HEK293T (cell line): ENCODE measurements around the gene LPAR3.

ENCODE experiments used
- CTCF ChIA-PET: fragments of 350-600 bp; formaldehyde crosslinking; extraction: SDS; loops from one replicate; lab custom pipeline; 2021; ENCODE audit warnings: antibody characterized with exemption, inconsistent platforms; lab: Yijun Ruan, JAX
- POLR2A ChIA-PET: fragments of 350-600 bp; formaldehyde crosslinking; extraction: SDS; loops from one replicate; lab custom pipeline; 2020; ENCODE audit warnings: antibody characterized with exemption, inconsistent platforms; lab: Yijun Ruan, JAX
- DNase-seq: peaks from one replicate; pipeline ENCODE4 v3.0.0; 2012; ENCODE audit warnings: mixed read lengths; ENCODE audit errors: extremely low spot score
- ARNT ChIP-seq: fragments of 450-650 bp; IDR thresholded peaks from 2 replicates; pipeline ENCODE4 v1.6.1; 2017; ENCODE audit warnings: mild to moderate bottlenecking
- BHLHE40 ChIP-seq: fragments of 450-650 bp; IDR thresholded peaks from 2 replicates; pipeline ENCODE4 v1.6.1; 2016; ENCODE audit warnings: mild to moderate bottlenecking, moderate library complexity, borderline replicate concordance
- CTBP1 ChIP-seq: fragments of 450-650 bp; IDR thresholded peaks from 2 replicates; pipeline ENCODE4 v1.6.1; 2016; ENCODE audit warnings: borderline replicate concordance
- ELF4 ChIP-seq: fragments of 450-650 bp; IDR thresholded peaks from 2 replicates; pipeline ENCODE4 v1.6.1; 2017; ENCODE audit warnings: antibody characterized with exemption
- FOXA1 ChIP-seq: fragments of 450-650 bp; IDR thresholded peaks from 2 replicates; pipeline ENCODE4 v1.6.1; 2016; ENCODE audit warnings: mild to moderate bottlenecking
- FOXK2 ChIP-seq: fragments of 450-650 bp; IDR thresholded peaks from 2 replicates; pipeline ENCODE4 v1.6.1; 2016; ENCODE audit warnings: mild to moderate bottlenecking
- FOXM1 ChIP-seq: fragments of 450-650 bp; IDR thresholded peaks from 2 replicates; pipeline ENCODE4 v1.6.1; 2017; ENCODE audit warnings: mild to moderate bottlenecking, borderline replicate concordance
- HDGF ChIP-seq: fragments of 450-650 bp; IDR thresholded peaks from 2 replicates; pipeline ENCODE4 v1.6.1; 2017; ENCODE audit warnings: antibody characterized with exemption, borderline replicate concordance
- L3MBTL2 ChIP-seq: fragments of 450-650 bp; conservative IDR thresholded peaks from 2 replicates; pipeline ENCODE4 v1.6.1; 2016; ENCODE audit warnings: mild to moderate bottlenecking
- LEF1 ChIP-seq: fragments of 450-650 bp; IDR thresholded peaks from 2 replicates; pipeline ENCODE4 v1.6.1; 2017; ENCODE audit warnings: mild to moderate bottlenecking, borderline replicate concordance
- NFRKB ChIP-seq: fragments of 450-650 bp; IDR thresholded peaks from 2 replicates; pipeline ENCODE4 v1.6.1; 2016; ENCODE audit warnings: mild to moderate bottlenecking, moderate library complexity
- SP1 ChIP-seq: fragments of 450-650 bp; IDR thresholded peaks from 2 replicates; pipeline ENCODE4 v1.6.1; 2017
- SUZ12 ChIP-seq: fragments of 450-650 bp; IDR thresholded peaks from 2 replicates; pipeline ENCODE4 v1.6.1; 2016; ENCODE audit warnings: mild to moderate bottlenecking
- TARDBP ChIP-seq: fragments of 450-650 bp; IDR thresholded peaks from 2 replicates; pipeline ENCODE4 v1.6.1; 2016
- ZNF384 ChIP-seq: fragments of 450-650 bp; IDR thresholded peaks from 2 replicates; pipeline ENCODE4 v1.6.1; 2016
- TF ChIP-seq, protein P1 (sequence below): fragments of 450-650 bp; IDR thresholded peaks from 2 replicates; pipeline ENCODE4 v1.6.1; 2016

Gene LPAR3

DNA sequence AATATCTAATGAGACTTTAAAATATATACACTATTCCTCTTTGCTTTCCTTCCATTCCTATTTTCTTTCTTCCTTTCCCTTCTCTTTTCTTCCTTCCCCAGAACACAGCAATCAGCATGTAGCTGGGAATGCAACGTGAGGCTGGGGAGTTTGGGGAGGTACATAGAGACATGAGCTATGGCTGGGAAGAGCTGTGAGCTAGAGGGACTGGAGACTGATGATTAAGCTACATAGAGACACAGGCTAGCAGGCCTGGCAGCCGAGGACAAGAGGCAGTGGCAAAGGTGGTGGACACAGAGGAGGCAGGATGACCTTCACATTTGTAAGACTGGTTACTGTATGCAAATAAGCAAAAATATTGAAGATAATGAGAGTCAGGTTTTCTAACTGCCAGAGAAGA lies 7.5 kb downstream of the LPAR3 start:
- CTCF ChIA-PET = no interaction called here
- DNase-seq = no peak
- POLR2A ChIA-PET = no interaction called here
- TF ChIP-seq HDGF (no peak), LEF1 (no peak), SP1 (no peak), BHLHE40 (no peak)

DNA sequence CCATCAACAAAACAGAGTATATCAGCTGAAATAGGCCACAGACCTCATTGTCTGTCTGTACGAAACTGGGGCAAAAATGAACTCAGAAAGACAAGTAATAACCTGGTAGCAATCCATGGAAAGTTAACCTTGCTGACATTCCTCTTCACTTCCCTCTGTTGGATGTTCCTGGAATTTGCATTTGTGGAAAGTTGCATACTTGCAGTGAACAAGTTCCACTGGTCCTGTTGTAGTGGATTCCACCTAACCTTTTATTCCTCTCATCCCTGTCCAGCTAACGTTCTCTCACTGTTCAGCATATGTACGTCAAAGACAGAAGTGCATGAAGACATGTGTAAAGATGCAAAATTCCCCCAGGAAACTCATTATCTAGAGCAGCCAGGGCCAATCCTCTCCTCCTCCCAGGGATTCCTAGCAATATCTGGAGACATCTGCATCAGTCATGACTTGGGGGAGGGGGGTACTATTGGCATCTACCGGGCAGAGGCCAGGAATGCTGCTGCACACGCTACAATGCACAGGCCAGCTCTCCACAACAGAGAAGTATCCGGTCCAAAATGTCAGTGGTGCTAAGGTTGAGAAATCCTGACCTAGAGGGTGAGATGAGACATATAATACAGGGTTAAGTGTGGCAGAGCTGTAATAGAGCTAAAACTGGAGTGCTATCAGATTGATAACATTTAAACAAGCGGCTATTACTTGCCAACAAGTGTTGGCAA lies 8.2 kb downstream of the LPAR3 start:
- CTCF ChIA-PET = interaction anchor here (0.7 kb wide), 1 partner anchor 292 kb away, joined by 4 read pairs; no protein-coding TSS in a partner anchor

DNA sequence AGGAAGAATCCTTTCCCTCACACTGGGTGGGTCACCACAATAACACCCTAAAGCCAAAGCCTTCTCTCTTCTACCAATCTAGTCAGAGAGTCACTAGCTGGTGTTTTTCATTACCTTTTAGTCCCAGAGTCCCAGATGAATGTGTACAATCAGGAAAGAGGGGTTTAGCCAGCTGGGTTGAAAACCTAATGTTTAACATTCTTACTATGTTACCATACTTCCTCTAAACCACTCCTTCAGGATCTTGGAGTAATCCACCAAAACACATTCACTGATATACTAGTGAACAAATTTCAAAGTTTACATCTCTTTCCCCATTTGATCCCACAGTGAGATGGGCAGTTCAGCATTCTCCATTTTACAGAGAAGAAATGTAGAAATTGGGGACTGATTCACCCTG lies 9.7 kb downstream of the LPAR3 start:
- no peak for DNase-seq
- POLR2A ChIA-PET = no interaction called here
- CTCF ChIA-PET = no interaction called here
- TF ChIP-seq SUZ12 = no peak
- TF ChIP-seq ARNT = no peak
- TF ChIP-seq NFRKB = no peak

More for the DNA sequence above, 8.2 kb downstream of the LPAR3 start:
- TF ChIP-seq SP1 = no peak
- TF ChIP-seq CTBP1 = no peak
- TF ChIP-seq FOXM1 = no peak
- TF ChIP-seq LEF1 = no peak
- no peak for TF ChIP-seq FOXK2
- no peak for TF ChIP-seq BHLHE40
- no peak for TF ChIP-seq NFRKB
- TF ChIP-seq ZNF384 = no peak
- TF ChIP-seq FOXA1 = no peak
- no peak for TF ChIP-seq ARNT
- TF ChIP-seq ELF4 = no peak
- TF ChIP-seq L3MBTL2 = no peak
- no peak for TF ChIP-seq HDGF
- TF ChIP-seq, protein P1, sequence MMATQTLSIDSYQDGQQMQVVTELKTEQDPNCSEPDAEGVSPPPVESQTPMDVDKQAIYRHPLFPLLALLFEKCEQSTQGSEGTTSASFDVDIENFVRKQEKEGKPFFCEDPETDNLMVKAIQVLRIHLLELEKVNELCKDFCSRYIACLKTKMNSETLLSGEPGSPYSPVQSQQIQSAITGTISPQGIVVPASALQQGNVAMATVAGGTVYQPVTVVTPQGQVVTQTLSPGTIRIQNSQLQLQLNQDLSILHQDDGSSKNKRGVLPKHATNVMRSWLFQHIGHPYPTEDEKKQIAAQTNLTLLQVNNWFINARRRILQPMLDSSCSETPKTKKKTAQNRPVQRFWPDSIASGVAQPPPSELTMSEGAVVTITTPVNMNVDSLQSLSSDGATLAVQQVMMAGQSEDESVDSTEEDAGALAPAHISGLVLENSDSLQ = no peak
- no peak for TF ChIP-seq SUZ12
- no peak for DNase-seq
- POLR2A ChIA-PET = no interaction called here

DNA sequence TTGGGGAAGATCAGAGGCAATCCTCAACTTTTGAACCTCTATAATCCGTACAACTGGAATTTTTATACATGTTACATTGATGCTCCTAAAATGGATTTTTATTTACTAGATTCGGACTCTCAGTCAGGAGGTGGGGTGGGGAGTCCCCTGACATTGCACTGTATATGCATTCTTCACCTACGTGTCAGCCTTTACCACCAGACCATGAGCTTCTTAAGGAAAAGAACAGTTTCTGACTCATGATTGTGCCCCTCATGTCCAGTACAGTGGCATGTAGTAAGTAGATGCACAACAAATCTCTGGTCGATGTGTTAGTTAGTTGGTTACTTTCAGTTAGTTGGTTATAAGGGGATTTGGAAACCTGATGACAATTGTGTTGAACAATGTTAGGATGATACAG lies 15.4 kb downstream of the LPAR3 start:
- TF ChIP-seq FOXK2 (no peak), ZNF384 (no peak), ELF4 (no peak), ARNT (no peak), NFRKB (no peak), SUZ12 (no peak), CTBP1 (no peak), TARDBP (no peak), LEF1 (no peak), BHLHE40 (no peak), FOXM1 (no peak), HDGF (no peak), FOXA1 (no peak), L3MBTL2 (no peak), SP1 (no peak)
- TF ChIP-seq, protein P1 = no peak
- ChIA-PET CTCF (interaction anchor here (0.7 to 1.0 kb wide), 2 partner anchors 95 to 466 kb away, joined by 3 to 4 read pairs; no protein-coding TSS in a partner anchor), POLR2A (no interaction called here)
- no peak for DNase-seq

DNA sequence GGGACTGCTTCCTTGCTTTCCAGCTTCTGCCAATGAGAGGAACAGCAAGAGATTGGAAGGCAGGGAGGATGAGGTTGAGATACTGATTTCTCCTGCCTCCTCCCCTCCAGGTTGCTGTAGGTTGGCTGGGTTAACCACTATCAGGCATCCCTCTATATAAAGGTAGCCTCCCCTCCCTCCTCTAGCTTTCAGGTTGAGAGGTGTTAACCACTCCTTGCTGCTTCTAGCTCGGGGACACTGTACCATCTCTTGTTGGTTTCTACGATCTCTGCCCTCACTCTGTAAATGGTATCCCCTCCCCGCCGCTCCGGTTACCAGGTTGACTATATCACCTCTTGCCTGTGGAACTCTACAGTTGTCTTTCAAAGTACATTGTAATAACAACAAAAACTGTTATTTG lies 16.7 kb downstream of the LPAR3 start:
- CTCF ChIA-PET = no interaction called here
- TF ChIP-seq, protein P1 = no peak
- no peak for TF ChIP-seq FOXK2
- no peak for TF ChIP-seq ARNT
- no peak for TF ChIP-seq ZNF384
- TF ChIP-seq HDGF = no peak
- no peak for TF ChIP-seq NFRKB
- TF ChIP-seq FOXA1 = no peak
- TF ChIP-seq SUZ12 = no peak
- TF ChIP-seq ELF4 = no peak
- TF ChIP-seq FOXM1 = no peak
- no peak for DNase-seq
- POLR2A ChIA-PET = no interaction called here

DNA sequence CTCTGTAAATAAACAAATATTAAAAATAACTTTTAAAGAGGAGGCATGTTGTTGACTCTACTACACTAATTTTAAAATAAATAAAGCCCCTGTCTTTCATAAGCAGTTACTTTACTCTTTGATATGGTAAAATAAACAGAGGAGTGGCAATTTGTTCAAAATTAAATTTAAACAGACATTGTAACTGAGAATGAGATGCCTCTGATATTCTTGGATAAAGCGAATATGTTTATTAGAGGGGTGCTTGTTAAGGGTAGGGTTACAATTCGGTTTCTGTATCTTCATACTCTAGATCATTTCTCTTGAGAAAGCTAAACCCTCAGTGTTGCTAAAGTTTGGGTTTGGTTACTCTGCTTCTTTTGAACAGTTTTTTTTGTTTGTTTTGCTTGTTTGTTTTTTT lies 19.6 kb downstream of the LPAR3 start:
- no peak for DNase-seq
- CTCF ChIA-PET = no interaction called here
- TF ChIP-seq ZNF384 = no peak
- TF ChIP-seq TARDBP = no peak
- no peak for TF ChIP-seq SP1
- no peak for TF ChIP-seq HDGF
- TF ChIP-seq BHLHE40 = no peak
- no peak for TF ChIP-seq NFRKB
- no peak for TF ChIP-seq SUZ12
- POLR2A ChIA-PET = no interaction called here
